ENCODE measurements around the gene KCNAB2.

The KCNAB2 gene

GRCh38 chr1:6082430-6082971, 36.8 kb downstream of the KCNAB2 start:
- peak; percentile 7 for DNase-seq (ENCODE audit: low read depth)

GRCh38 chr1:6083385-6083784, 37.7 kb downstream of the KCNAB2 start:
- DNase-seq (ENCODE audit: low read depth), result no peak

- DNase-seq (ENCODE audit: low read depth), result peak; percentile 18
These were observed 38.2 kb downstream of the KCNAB2 start for GRCh38 chr1:6083801-6084446.

GRCh38 chr1:6084781-6085495, 39.2 kb downstream of the KCNAB2 start:
- DNase-seq (ENCODE audit: low read depth), result no peak

GRCh38 chr1:6085666-6086065, 40.0 kb downstream of the KCNAB2 start:
- no peak for DNase-seq (ENCODE audit: low read depth)

GRCh38 chr1:6086358-6086757, 40.7 kb downstream of the KCNAB2 start:
- DNase-seq (ENCODE audit: low read depth), result no peak

- no peak for DNase-seq (ENCODE audit: low read depth)
These were observed 41.2 kb downstream of the KCNAB2 start for GRCh38 chr1:6086762-6087376.

- no peak for DNase-seq (ENCODE audit: low read depth)
These were observed 41.7 kb downstream of the KCNAB2 start for GRCh38 chr1:6087377-6087772.

GRCh38 chr1:6087958-6088357, 42.3 kb downstream of the KCNAB2 start:
- DNase-seq (ENCODE audit: low read depth), result no peak

- no peak for DNase-seq (ENCODE audit: low read depth)
These were observed 43.3 kb downstream of the KCNAB2 start for GRCh38 chr1:6088956-6089355.

GRCh38 chr1:6090288-6090687, 44.6 kb downstream of the KCNAB2 start:
- DNase-seq (ENCODE audit: low read depth), result no peak

- no peak for DNase-seq (ENCODE audit: low read depth)
These were observed 45.5 kb downstream of the KCNAB2 start for GRCh38 chr1:6090996-6091822.

- no peak for DNase-seq (ENCODE audit: low read depth)
These were observed 46.1 kb downstream of the KCNAB2 start for GRCh38 chr1:6091823-6092109.

GRCh38 chr1:6092211-6092610, 46.5 kb downstream of the KCNAB2 start:
- DNase-seq (ENCODE audit: low read depth), result no peak

- no peak for DNase-seq (ENCODE audit: low read depth)
These were observed 47.4 kb downstream of the KCNAB2 start for GRCh38 chr1:6093071-6093470.

- DNase-seq (ENCODE audit: low read depth), result no peak
These were observed 47.9 kb downstream of the KCNAB2 start for GRCh38 chr1:6093611-6094010.

- DNase-seq (ENCODE audit: low read depth), result no peak
These were observed 48.6 kb downstream of the KCNAB2 start for GRCh38 chr1:6094246-6094645.

GRCh38 chr1:6094801-6095505, 49.3 kb downstream of the KCNAB2 start:
- DNase-seq (ENCODE audit: low read depth), result no peak

- no peak for DNase-seq (ENCODE audit: low read depth)
These were observed 50.0 kb downstream of the KCNAB2 start for GRCh38 chr1:6095511-6096242.

GRCh38 chr1:6096243-6097116, 50.8 kb downstream of the KCNAB2 start:
- DNase-seq (ENCODE audit: low read depth), result no peak

Data from GM04504 (cell line).